H1 (cell line): Measurements from ENCODE around the gene GRIK2.

Experiments
- CTCF ChIP-seq, 3 experiments: IDR thresholded peaks; 1 replicate in 2 of 3; 2 replicates in 1 of 3; pipeline versions ENCODE4 v1.5.1 to v1.6.1; 2011; ENCODE audit warnings: low read length in 3 of 3, mild to moderate bottlenecking in 3 of 3, inconsistent platforms in 2 of 3, low read depth in 1 of 3, moderate library complexity in 1 of 3; ENCODE audit not compliant: insufficient read depth in 1 of 3; ENCODE audit errors: control extremely low read depth in 1 of 3
- EZH2 ChIP-seq: fragments of 200-600 bp; sonication (generic); IDR thresholded peaks from 2 replicates; pipeline ENCODE4 v1.7.1; 2012; ENCODE audit warnings: low read depth, mild to moderate bottlenecking, moderate library complexity, low read length, inconsistent platforms; ENCODE audit not compliant: severe bottlenecking
- NRF1 ChIP-seq: IDR thresholded peaks from 2 replicates; pipeline ENCODE4 v1.6.1; 2011; ENCODE audit warnings: mild to moderate bottlenecking, low read depth, low read length, improper control_type of control experiment
- POLR2A ChIP-seq, 2 experiments: IDR thresholded peaks; 1 replicate in 1 of 2; 2 replicates in 1 of 2; pipeline ENCODE4 v1.6.1; 2011; ENCODE audit warnings: low read depth in 2 of 2, low read length in 2 of 2, mild to moderate bottlenecking in 2 of 2; ENCODE audit errors: control extremely low read depth in 1 of 2
- TEAD4 ChIP-seq: IDR thresholded peaks from 2 replicates; pipeline ENCODE4 v1.6.1; 2012; ENCODE audit warnings: low read depth, low read length, inconsistent platforms, mixed read lengths

- TF ChIP-seq POLR2A (IDR thresholded peaks at IDR 0.05; ENCODE audit: control extremely low read depth in 1 of 2, low read depth in 2 of 2, low read length in 2 of 2) (no peak), EZH2 (no peak), CTCF (IDR thresholded peaks at IDR 0.05; ENCODE audit: control extremely low read depth in 1 of 3, insufficient read depth in 1 of 3, low read depth in 1 of 3, low read length in 3 of 3) (no peak), NRF1 (no peak), TEAD4 (no peak)
Measured at GRCh38 chr6:101402622-101403031, 9.1 kb downstream of the GRIK2 start.
